ENCODE results near the gene MLX. TPM values are rescaled to one million over a fixed set of nuclear protein-coding genes. Genes with fewer than 3 reads are reported as not detected.

Gene MLX
- total RNA-seq, 1 donor from 2014 or later: 33.9 TPM

DNA sequence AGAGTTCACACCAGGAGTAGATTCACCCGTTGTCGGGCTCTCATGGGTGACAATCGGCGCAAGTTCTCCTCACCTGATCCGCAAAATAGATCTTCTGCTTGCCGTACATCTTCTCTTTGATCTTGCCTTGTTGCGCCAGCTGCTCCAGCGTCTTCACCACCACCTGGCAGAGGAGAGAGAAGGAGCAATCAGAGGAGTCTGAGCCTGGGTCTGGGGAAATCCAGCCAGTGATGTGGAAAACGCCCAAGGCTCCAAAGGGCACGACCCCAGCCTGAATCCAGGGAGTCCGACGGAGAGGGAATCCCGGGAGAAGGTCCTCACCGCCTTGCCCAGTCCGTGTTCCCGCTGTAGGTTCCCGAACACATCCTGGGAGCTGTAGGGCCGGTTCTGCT is 10.2 kb downstream of the MLX start:
- H3K36me3 ChIP-seq: peaks cover 0 to 44% of the 10 kb centered on the region in 2 donors
- peak overlapping the region; percentile 75 for H3K27ac ChIP-seq
- intact Hi-C loops (cut with DNase I): loop anchor here (10.0 kb wide), 2 partner anchors 188 to 248 kb away; partner anchors contain the start of genes BECN1 and RAMP2

DNA sequence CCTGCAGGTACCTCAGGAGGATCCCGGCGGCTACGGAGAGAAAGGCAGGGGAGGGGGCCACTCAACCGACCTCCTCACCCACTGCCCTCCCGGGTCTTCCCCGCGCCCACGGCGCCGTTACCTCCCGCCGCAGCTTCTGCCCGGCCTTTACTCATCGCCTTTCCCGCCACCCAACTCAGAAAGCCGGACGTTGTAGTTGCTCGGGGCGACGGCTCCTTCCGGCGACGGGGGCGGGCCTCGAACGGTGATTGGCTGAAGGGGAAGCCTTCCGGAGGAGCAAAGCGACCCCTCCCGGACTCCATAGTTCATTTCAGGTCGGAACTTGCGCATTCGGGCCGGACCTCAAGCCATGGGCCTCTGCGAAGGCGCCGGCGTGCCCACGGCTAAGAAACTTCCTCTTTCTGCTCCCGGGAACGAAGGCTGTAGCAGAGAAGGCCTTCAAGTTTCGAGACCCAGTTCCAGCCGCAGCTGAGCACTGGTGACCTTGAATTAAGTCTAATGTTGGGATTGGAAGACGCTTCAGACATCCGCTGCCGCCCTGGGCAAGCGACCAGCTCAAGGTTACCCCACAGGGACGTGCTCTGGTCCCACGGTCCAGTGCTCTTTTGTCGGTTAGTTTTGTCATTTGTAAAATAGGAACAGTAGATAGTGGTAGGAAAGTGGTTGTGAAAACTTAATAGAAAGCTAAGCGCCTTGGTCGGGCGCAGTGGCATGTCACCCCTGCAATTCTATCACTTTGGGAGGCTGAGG is 10.8 kb downstream of the MLX start, which contains the start of gene PSMC3IP:
PSMC3IP (minus strand) TSS at position 198 of the 750 bp plus-strand sequence; CDS start at position 155, 43 bp downstream.
- H3K36me3 ChIP-seq: peaks cover 0 to 44% of the 10 kb centered on the region in 2 donors
- intact Hi-C loops (cut with DNase I): loop anchor here (2.0 to 10.0 kb wide), 3 partner anchors 101 to 247 kb away; partner anchors contain the start of genes BECN1 and RAMP2

More for the DNA sequence above, 10.2 kb downstream of the MLX start:
- no peak for DNase-seq (ENCODE audit: extremely low spot score in 2 of 2)
- TF ChIP-seq POLR2A (IDR thresholded peaks at IDR 0.05) (no peak), POLR2AphosphoS5 (IDR thresholded peaks at IDR 0.05; ENCODE audit: insufficient read depth in 1 of 2, low read depth in 1 of 2) (no peak)
- TF ChIP-seq, protein P1, sequence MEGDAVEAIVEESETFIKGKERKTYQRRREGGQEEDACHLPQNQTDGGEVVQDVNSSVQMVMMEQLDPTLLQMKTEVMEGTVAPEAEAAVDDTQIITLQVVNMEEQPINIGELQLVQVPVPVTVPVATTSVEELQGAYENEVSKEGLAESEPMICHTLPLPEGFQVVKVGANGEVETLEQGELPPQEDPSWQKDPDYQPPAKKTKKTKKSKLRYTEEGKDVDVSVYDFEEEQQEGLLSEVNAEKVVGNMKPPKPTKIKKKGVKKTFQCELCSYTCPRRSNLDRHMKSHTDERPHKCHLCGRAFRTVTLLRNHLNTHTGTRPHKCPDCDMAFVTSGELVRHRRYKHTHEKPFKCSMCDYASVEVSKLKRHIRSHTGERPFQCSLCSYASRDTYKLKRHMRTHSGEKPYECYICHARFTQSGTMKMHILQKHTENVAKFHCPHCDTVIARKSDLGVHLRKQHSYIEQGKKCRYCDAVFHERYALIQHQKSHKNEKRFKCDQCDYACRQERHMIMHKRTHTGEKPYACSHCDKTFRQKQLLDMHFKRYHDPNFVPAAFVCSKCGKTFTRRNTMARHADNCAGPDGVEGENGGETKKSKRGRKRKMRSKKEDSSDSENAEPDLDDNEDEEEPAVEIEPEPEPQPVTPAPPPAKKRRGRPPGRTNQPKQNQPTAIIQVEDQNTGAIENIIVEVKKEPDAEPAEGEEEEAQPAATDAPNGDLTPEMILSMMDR (IDR thresholded peaks at IDR 0.05): no peak
- H3K9me3 ChIP-seq: no peaks in the 10 kb centered on the region
- H3K27me3 ChIP-seq: no peaks in the 10 kb centered on the region
- H3K4me3 ChIP-seq: peak overlapping the region; percentile 59 to 66
- peaks cover 21% of the 10 kb centered on the region for H3K4me1 ChIP-seq

DNA sequence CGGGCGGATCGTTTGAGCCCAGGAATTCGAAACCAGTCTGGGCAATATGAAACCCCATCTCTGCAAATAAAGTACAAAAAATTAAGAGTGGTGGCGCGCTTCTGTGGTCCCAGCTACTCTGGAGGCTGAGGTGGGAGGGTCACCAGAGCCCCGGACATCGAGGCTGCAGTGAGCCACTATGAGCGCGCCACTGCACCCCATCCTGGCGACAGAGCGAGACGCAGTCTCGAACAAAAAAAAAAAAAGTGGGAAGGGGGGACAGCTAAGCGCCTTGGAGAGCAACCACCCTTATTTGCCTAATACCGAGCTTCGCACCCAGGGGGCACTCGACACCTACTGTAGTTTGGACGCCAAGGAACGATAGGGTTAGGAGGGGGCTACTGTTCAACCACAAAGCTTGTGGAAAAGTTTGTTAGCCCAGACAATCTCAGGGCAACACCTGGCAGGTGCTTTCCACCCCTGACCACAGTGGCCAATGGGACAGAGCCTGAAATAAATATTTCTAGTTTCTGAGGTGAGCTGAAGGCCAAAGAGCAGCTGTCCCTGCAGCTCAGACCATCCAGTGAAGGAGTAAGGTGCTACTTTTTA is 11.5 kb downstream of the MLX start:
- H3K27ac ChIP-seq: peak overlapping the region; percentile 75
- no peak for DNase-seq (ENCODE audit: extremely low spot score in 2 of 2)
- peaks cover 21% of the 10 kb centered on the region for H3K4me1 ChIP-seq
- no peaks in the 10 kb centered on the region for H3K27me3 ChIP-seq
- H3K36me3 ChIP-seq: peaks cover 0 to 44% of the 10 kb centered on the region in 2 donors
- intact Hi-C loops (cut with DNase I): loop anchor here (2.0 to 10.0 kb wide), 3 partner anchors 100 to 246 kb away; partner anchors contain the start of genes BECN1 and RAMP2
- no peaks in the 10 kb centered on the region for H3K9me3 ChIP-seq
- peak overlapping the region; percentile 59 to 66 for H3K4me3 ChIP-seq
- TF ChIP-seq POLR2AphosphoS5 (IDR thresholded peaks at IDR 0.05; ENCODE audit: insufficient read depth in 1 of 2, low read depth in 1 of 2): no peak
- TF ChIP-seq, protein P1 (IDR thresholded peaks at IDR 0.05): peak; percentile 43 to 70 (median 67)
- TF ChIP-seq POLR2A (IDR thresholded peaks at IDR 0.05): no peak

More for the DNA sequence above, 10.8 kb downstream of the MLX start, which contains the start of gene PSMC3IP:
- H3K9me3 ChIP-seq: no peaks in the 10 kb centered on the region
- no peaks in the 10 kb centered on the region for H3K27me3 ChIP-seq
- TF ChIP-seq POLR2AphosphoS5 (IDR thresholded peaks at IDR 0.05; ENCODE audit: insufficient read depth in 1 of 2, low read depth in 1 of 2) (peak; percentile 96 to 97), POLR2A (IDR thresholded peaks at IDR 0.05) (peak in 1 of 2 donors; percentile 56)
- TF ChIP-seq, protein P1 (IDR thresholded peaks at IDR 0.05): peak in 2 of 3 experiments; percentile 14 to 25
- H3K4me3 ChIP-seq: peak within 1 kb of the TSS; percentile 59 to 66
- DNase-seq (ENCODE audit: extremely low spot score in 2 of 2): peak in 1 of 2 donors; percentile 96
- peak within 1 kb of the TSS; percentile 75 for H3K27ac ChIP-seq
- H3K4me1 ChIP-seq: peaks cover 21% of the 10 kb centered on the region

DNA sequence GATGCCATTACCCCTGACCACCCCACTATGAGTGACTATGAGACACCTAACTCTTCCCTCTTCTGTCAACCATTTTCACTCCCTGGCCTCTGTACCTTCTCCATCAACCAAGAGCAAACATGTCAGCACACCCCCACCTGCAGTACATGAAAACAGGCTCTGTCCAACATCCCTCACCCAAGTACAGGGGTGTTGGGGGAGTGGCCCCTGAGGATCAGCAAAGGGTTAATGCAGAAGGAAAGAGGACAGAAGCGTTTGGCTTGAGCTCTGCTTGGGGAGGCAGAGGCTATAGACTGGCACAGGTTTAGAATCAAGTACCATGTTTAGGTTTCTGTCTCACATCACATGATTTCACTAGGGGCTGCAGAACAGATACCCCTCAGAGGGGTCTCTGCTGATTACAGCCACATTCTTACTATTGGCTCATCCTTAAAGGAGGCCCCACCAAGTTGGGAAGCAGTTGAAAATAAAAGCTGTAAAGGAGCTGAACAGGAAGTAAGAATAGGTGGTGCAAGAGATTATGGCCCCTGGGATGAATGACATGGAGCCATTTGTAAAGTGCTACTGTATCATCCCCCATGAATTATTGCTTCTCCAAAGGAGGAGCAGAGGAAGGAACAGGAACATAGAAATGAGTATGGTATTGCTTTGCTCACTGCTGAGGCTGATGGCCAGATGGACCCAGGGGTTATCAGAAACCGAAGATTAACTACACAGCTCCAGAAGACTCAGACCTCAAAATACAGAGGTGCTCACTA is 13.1 kb downstream of the MLX start:
- no peak overlapping the region for H3K27ac ChIP-seq
- DNase-seq (ENCODE audit: extremely low spot score in 2 of 2): no peak
- no peaks in the 10 kb centered on the region for H3K9me3 ChIP-seq
- intact Hi-C loops (cut with DNase I): loop anchor here (2.0 to 10.0 kb wide), 3 partner anchors 99 to 245 kb away; partner anchors contain the start of genes BECN1 and RAMP2
- no peak overlapping the region for H3K4me3 ChIP-seq
- H3K4me1 ChIP-seq: peaks cover 24% of the 10 kb centered on the region
- TF ChIP-seq, protein P1 (IDR thresholded peaks at IDR 0.05): no peak
- TF ChIP-seq POLR2A (IDR thresholded peaks at IDR 0.05) (no peak), POLR2AphosphoS5 (IDR thresholded peaks at IDR 0.05; ENCODE audit: insufficient read depth in 1 of 2, low read depth in 1 of 2) (no peak)
- peaks cover 0 to 51% of the 10 kb centered on the region in 2 donors for H3K36me3 ChIP-seq
- H3K27me3 ChIP-seq: no peaks in the 10 kb centered on the region
